Activated naive CD4-positive, alpha-beta T cell treated with anti-CD3 and anti-CD28 coated beads, Interleukin-2, amount 50 U/mL, for 16 hours (primary cell): Measurements from ENCODE around the gene CYBA.

Experiments used
- DNase-seq: peaks from one replicate; pipeline ENCODE4 v3.0.0-alpha.2; 2020

The CYBA gene

GRCh38 chr16:88642881-88643643 lies 7.8 kb downstream of the CYBA start:
- no peak for DNase-seq

DNA sequence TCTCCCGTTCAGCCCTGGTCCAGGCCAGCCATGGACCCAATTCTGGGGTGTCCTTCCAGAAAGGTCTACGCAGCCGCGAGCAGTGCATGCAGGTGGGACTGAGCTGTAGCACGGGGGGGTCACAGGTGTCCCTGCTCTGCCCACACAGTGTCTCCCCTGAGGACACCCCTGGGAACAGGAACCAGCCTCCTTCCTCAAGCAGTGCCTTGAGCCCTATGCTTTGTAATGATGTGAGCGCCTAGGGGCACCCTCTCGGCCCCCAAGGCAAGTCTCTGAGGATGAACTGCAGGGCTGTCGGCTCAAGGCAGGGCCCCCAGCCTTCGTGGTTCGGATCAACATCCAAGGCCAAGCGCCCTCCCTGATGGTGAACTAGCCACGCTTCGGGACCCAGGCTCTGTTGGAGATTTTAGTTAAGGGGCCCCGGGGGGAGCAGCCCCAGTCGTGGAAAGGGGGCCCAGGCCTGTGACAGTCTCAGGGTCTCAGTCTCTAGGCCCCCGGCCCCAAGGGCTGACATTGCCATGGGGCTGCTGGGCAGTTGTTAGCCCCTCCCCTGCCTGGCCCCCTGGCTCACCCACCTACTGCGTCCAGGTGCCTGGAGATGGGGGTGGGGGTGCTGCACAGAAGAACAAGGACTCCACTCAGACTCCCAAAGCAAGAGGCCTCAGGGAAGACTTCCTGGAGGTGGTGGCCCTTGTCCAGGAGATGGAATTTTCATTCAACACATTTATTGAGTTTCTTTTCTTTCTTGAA lies 10.2 kb downstream of the CYBA start:
- no peak for DNase-seq

- DNase-seq = no peak
Observed at GRCh38 chr16:88640039-88640495, 10.8 kb downstream of the CYBA start.

DNA sequence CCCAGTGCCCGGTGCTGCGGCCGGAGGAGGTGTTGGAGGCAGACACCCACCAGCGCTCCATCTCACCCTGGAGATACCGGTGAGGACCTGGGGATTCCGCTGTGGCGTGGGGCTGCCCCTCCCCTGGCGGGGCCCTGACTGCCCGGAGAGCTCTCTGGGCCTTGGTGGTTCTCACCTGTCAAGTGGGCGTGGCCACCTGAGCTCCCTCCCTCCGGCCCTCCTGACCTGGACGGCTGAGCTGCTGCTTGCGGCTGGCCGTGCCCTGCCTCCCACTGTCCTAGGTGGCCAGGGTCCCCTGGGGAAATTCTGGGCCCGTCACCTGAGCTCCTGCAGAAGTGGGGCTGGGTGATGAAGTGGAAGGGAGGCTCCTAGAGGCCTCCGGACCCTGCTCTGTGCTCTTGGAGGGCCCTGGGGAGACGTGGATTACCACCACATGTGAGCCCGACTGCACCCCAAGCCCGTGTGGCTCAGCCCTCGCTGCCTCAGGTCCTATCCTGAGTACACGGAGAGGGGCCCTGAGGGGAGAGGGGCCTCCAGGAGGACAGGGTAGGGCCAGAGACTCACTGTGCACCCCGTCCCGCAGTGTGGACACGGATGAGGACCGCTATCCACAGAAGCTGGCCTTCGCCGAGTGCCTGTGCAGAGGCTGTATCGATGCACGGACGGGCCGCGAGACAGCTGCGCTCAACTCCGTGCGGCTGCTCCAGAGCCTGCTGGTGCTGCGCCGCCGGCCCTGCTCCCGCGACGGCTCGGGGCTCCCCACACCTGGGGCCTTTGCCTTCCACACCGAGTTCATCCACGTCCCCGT lies 11.4 kb downstream of the CYBA start:
- DNase-seq = no peak

DNA sequence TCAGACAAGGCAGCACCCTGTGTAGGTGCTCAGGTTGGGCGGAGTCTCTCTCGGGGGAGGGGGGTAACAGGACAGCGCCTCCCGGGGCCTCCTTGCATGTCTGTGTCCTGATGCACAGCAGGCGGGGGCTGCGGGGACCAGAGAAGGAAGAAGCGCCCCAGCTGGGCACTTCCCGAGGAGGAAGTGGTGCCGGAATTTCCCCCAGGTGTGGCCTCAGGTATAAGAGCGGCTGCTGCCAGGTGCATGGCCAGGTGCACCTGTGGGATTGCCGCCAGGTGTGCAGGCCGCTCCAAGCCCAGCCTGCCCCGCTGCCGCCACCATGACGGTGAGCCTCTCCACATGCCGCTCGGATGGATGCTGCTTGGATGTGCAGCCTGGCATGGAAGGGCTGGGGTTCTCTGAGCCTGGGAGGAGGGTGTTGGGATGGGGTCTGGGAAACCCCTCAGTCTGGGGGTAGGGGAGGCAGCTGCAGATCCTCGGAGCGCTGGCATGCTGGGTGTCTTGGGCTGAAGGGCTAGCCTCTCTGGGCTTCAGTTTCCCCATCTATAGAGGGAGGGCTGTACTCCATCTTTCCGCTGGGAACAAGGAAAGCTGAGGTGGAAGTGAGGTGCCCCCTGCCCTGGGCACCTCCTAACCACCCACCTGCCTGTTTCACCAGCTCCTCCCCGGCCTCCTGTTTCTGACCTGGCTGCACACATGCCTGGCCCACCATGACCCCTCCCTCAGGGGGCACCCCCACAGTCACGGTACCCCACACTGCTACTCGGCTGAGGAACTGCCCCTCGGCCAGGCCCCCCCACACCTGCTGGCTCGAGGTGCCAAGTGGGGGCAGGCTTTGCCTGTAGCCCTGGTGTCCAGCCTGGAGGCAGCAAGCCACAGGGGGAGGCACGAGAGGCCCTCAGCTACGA lies 12.3 kb downstream of the CYBA start, which contains the start of gene IL17C:
Gene IL17C (plus strand): TSS at position 250 of the 908 bp plus-strand sequence. CDS start 70 bp downstream, at position 320.
- no peak for DNase-seq

DNA sequence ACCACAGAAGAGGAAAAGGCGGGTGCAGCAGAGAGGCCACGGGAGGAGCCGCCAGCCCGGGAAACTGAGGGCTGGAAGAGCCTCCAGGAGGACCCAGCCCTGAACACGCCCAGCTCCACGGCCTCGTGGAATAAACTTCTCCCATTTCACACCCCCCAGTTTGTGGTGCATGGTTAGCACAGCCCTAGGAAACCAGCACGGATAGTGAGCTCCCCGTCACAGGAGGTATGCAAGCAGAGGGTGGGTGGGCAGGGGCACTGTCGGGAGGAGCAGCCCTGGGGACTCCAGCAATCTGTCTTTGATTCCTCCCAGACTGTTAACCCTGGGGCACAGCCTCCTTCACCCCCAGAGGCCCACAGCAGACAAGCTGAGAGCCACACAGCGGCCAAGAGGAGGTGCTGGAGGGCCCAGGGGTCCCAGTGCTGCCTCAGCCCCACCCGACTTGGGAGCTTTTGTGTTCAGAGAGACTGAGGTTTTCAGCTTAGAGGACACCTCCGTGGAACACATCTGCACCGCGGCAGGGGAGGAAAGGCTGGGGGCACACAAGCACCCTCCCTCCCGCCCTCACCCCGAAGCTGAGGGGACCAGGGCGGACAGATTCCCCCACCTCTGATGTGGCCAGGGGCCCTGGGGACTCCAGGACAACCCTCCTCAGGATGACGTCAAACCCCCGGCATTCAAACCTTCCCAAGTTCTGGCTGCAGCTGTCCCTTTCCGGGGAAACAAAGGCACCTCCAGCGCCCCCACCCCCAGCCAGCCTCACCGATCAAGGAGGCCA lies 14.2 kb downstream of the CYBA start:
- DNase-seq = no peak

DNA sequence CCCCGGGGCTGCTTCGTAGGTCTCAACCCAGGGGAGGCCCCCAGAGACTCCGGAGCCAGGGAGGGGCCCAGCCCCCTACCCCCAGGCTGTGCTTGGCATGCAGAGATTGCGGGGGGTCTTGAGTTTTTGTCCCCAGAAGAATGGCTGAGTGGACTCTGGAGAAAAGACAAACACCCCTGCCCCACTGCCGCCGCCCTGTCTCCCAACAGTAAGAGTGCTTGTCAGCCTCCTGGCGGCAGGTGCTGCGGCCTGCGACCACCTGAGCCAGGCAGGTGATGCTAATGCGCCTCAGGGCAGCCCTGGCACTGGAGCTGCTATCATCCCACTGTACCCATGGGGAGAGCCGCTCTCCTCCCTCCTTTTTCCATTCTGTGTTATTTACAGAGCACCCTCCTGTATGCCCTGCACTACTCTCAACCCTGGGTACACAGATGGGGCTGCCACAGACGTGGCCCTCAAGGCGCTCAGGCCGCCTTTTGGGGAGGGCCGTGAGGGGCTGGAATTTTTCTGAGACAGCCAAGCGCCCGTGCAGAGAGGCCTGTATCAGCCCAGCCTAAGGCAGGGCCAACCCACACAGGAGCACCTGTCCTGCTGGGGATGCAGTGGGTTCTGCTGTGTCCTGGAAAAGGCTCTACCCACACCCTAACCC lies 15.1 kb downstream of the CYBA start:
- DNase-seq = no peak

- no peak for DNase-seq
Observed at GRCh38 chr16:88634994-88635670, 15.7 kb downstream of the CYBA start.

DNA sequence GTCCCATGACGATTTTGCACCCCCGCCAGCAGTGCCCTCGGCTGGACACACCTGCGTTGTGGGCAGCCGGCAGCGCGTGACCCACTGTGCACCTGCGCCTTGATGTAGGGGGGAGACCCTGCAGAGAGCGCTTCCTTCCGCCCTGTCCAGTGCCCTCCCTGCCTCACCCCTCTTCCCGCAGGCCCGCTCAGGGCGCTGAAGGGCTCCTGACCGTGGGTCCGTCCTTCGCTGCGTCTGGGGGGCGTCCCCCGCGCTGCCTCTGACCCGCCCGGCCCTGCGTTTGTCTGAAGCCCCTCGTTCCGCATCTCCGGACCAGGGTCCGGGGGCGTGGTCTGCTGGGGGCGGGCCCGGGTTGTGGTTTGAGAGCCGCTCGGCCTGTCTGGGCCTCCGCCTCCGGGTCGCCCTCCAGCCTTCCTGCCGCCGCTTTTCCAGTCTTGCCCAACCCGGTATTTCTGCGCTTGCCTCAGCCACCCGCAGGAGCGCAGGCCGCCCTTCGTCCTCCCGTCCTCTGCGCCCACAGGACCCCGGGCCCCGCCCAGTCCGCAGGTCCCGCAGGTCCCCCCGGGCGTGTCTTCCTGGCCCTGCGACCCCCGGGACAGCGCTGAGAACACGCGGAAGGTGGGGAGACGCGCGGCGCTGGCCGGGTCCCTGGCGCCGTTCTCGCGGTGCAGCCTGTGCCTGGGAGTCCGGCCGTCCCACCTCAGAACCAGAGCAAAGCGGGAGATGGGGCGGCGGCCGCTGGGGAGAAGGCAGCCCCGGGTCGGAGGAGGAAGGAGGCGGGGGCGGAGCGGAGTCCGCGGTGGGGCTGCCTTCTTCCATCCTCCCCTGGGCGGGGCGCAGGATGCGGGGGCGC lies 16.5 kb downstream of the CYBA start:
- peak; percentile 39 for DNase-seq

GRCh38 chr16:88633684-88634140 lies 17.1 kb downstream of the CYBA start:
- peak; percentile 35 for DNase-seq

GRCh38 chr16:88632587-88632930 lies 18.3 kb downstream of the CYBA start:
- DNase-seq = no peak

- DNase-seq = no peak
Observed at GRCh38 chr16:88631920-88632586, 18.8 kb downstream of the CYBA start.

DNA sequence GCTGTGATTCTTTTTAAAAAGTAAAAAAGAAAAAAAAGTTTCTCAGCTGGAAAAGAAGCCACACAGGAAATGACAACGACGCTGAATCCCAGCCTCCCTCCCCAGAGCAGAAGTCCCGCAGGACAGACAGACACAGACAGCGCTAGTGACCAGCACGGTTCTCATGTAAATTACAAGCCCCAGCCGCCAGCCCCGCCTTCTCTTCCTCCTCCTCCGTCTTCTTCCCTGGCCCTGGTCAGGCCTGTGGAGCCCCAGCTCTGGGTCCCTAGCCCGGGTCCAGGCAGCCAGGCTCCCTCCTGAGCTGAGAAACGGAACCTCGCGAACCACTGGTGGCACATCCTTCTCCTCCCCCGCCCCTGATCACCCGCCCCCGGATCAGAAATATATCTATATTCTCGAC lies 19.5 kb downstream of the CYBA start:
- no peak for DNase-seq

DNA sequence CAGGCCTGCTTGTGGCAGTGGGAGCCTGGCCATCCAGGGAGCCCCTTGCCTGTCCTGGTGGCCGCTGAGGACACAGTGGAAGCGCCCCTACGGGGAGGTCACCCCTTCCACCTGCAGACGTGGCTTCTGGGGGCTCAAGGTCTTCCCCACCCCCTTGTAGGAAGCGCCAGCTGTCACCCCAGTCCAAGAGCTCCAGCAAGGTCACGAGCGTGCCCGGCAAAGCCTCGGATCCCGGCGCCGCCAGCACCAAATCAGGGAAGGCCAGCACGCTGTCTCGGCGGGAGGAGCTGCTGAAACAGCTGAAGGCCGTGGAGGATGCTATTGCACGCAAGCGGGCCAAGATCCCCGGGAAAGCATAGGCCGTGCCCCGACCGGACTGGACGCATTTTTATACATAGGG lies 19.9 kb downstream of the CYBA start:
- no peak for DNase-seq

- no peak for DNase-seq
Observed at GRCh38 chr16:88630433-88630832, 20.4 kb downstream of the CYBA start.

DNA sequence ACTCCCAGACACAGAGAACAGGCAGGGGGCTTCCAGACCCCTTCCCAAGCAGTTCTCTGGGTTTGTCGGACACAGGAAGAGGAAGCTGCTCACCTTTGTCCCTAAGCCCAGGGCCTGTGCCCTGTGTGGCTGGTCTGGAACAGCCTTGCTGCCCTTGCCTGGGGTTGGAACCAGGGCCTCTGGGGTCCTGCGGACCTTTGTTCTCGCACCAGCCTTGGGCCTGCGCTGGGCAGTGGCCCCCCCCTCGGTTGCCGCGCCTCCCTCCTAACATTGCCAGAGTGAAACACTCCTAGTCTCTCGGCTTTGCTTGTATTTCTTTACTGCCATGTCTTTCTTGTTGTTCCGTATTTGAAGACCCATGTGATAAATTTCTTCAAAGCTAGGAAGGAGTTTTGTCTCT lies 21.0 kb downstream of the CYBA start:
- DNase-seq = no peak

- no peak for DNase-seq
Observed at GRCh38 chr16:88628512-88628974, 22.3 kb downstream of the CYBA start.
